Fibroblast of pulmonary artery (primary cell): ENCODE data around the gene GJA5.

Source experiments
- DNase-seq: peaks from one replicate; pipeline ENCODE4 v3.0.0-alpha.2; 2010; ENCODE audit warnings: low read depth
- H3K4me3 ChIP-seq: replicated peaks from 2 replicates; pipeline ENCODE4 v1.5.1; 2011; ENCODE audit warnings: low read depth, mild to moderate bottlenecking, control low read depth, low read length, moderate library complexity
- CTCF ChIP-seq: IDR thresholded peaks from 2 replicates; pipeline ENCODE4 v1.5.1; 2011; ENCODE audit warnings: mild to moderate bottlenecking, control low read depth, low read length, inconsistent platforms; ENCODE audit errors: missing control alignments

GJA5 gene

GRCh38 chr1:147781056-147781471 lies 20.7 kb upstream of the GJA5 start:
- no peak overlapping the region for H3K4me3 ChIP-seq
- TF ChIP-seq CTCF = no peak
- DNase-seq = peak; percentile 89

DNA sequence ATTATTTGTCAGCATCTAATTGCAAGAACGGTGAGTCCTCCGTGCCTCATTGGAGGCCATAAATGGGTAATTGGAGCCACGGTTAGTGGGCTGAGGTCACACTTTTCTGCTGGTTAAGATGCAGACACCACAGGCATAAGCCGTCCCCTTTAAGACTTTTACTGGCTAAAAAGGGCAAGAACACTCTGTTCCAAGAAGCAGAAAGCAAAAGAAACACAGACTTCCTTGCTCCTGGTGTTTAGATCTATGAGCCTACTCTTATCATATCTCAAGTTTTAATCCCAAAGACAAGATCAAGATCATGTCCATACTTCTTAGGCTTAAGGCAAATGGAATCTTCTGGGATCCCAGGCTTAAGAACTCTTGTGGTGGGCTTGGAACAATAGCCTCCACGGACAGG lies 17.3 kb upstream of the GJA5 start:
- no peak for DNase-seq

GRCh38 chr1:147773215-147773715 lies 12.9 kb upstream of the GJA5 start:
- no peak for DNase-seq
- peak overlapping the region; percentile 25 for H3K4me3 ChIP-seq
- TF ChIP-seq CTCF = no peak

More for the DNA sequence above, 17.3 kb upstream of the GJA5 start:
- TF ChIP-seq CTCF = no peak
- no peak overlapping the region for H3K4me3 ChIP-seq

DNA sequence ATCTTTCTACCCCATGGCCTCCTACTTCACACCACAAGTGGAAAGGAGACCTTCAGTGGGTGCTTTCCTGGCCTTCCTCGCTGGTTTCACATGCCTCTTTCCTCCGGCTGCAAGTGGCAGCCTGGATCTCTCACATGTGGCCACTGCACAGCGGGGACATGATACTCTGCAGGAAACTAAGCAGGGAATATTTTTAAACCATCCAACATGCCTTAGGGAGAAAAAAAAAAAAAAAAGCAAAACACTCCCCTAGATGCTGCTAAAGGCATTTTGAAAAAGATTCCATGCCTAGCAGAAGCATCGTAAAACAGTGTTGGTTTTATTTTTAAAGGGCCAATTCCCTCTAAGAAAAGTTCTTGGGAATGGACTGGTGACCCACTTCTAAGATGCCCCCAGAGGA lies 12.2 kb upstream of the GJA5 start:
- no peak for DNase-seq
- no peak for TF ChIP-seq CTCF
- H3K4me3 ChIP-seq = peak overlapping the region; percentile 10

DNA sequence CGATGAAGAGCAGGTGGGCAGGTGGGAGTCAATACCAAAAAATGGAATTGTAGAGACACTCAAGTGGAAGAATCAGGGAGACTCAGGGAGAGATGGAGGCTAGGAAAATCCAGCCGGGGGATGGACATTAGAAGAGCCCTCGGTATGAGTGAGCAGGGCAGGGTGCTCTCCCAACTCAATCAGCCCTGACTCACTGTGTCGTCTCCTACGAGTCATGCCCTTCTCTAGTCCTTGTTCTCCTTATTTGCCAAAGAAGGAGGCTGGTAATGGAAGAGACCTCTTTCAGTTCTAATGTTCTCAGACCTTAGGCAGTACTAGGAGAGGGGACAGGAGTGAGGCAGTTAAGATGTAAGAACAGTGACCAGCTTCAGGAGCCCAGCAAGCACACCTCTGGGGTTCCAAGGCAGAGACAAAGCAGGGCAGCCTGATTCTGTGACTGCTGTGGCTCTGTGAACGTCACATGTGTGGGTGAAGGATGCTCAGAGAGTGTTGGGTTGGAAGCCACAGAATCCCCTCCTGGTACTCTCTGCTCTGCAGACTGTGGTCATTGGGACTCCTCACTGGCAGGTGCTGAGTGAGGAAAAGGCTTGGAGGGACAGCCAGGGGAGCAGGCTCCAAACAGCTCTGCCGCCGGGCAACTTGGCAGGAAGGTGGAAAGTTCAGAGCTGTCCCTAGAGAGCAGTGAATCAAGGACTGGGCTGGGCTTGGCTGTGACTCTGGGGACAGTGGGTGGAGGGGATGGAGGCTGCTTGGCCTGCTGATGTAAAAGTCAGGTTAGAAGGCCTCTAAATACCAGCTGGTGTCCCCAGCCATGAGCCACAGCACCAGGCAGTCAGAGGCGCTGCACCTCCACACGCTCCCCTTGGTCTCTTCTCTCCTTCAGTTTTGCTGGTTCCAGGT lies 11.1 kb upstream of the GJA5 start:
- no peak for TF ChIP-seq CTCF
- H3K4me3 ChIP-seq = peak overlapping the region; percentile 2
- no peak for DNase-seq

- no peak for TF ChIP-seq CTCF
- no peak overlapping the region for H3K4me3 ChIP-seq
- DNase-seq = peak; percentile 65
These were observed 8.7 kb upstream of the GJA5 start for GRCh38 chr1:147769106-147769505.
